Activated naive CD4-positive, alpha-beta T cell treated with anti-CD3 and anti-CD28 coated beads, Interleukin-2, amount 50 U/mL, for 24 hours (primary cell): Measurements from ENCODE around the gene CNPY3.

Source experiments
- H3K27ac Mint-ChIP-seq: one replicate; pipeline ENCODE4 v1.8.0; 2021; ENCODE audit warnings: mild to moderate bottlenecking, mixed read lengths
- H3K27me3 Mint-ChIP-seq: one replicate; pipeline ENCODE4 v1.8.0; 2021; ENCODE audit warnings: mixed read lengths
- H3K36me3 Mint-ChIP-seq: one replicate; pipeline ENCODE4 v1.8.0; 2021; ENCODE audit warnings: mixed read lengths
- H3K4me1 Mint-ChIP-seq: one replicate; pipeline ENCODE4 v1.8.0; 2021; ENCODE audit warnings: mixed read lengths
- H3K4me3 Mint-ChIP-seq: one replicate; pipeline ENCODE4 v1.8.0; 2021; ENCODE audit warnings: mild to moderate bottlenecking, mixed read lengths
- H3K9me3 Mint-ChIP-seq: one replicate; pipeline ENCODE4 v1.8.0; 2021; ENCODE audit warnings: mixed read lengths

Gene CNPY3

DNA sequence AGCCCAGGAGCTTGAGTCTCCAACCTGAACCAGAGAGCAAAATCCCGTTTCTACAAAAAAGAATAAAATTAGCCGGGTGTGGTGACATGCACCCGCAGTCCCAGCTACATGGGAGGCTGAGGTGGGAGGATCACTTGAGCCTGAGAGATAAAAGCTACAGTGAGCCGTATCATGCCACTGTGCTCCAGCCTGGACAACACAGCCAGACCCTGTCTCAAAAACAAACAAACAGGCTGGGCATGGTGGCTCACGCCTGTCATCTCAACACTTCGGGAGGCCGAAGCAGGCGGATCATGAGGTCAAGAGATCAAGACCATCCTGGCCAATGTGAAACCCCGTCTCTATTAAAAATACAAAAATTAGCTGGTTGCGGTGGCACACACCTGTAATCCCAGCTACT lies 24.8 kb upstream of the CNPY3 start:
- no peaks in the 10 kb centered on the region for H3K36me3 Mint-ChIP-seq
- H3K4me3 Mint-ChIP-seq, result no peak overlapping the region
- no peaks in the 10 kb centered on the region for H3K9me3 Mint-ChIP-seq
- H3K27ac Mint-ChIP-seq, result no peak overlapping the region
- H3K4me1 Mint-ChIP-seq, result peaks cover 7% of the 10 kb centered on the region
- no peaks in the 10 kb centered on the region for H3K27me3 Mint-ChIP-seq

DNA sequence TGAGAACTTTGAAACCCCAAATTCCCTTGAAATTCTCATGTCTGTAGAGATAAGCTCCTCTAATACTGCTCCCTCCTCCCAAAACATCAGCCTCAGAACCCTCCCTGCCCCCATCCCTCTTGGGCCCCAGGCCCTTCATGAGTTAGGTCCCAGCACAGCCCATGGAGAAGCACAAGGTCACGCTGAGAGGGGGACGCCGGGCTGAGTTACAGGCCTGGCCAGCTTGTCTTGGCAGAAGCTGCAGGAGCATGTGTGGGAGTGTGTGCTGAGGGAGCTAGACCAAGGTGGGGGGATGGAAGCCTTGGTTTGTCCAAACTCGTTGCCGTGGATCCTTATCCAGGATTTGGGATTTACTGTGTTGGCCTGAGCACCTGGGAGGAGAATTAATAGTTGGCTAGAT lies 21.9 kb upstream of the CNPY3 start:
- Mint-ChIP-seq H3K27me3 (peaks cover 3% of the 10 kb centered on the region), H3K36me3 (no peaks in the 10 kb centered on the region), H3K4me1 (peaks cover 4% of the 10 kb centered on the region), H3K4me3 (no peak overlapping the region), H3K27ac (no peak overlapping the region), H3K9me3 (no peaks in the 10 kb centered on the region)

DNA sequence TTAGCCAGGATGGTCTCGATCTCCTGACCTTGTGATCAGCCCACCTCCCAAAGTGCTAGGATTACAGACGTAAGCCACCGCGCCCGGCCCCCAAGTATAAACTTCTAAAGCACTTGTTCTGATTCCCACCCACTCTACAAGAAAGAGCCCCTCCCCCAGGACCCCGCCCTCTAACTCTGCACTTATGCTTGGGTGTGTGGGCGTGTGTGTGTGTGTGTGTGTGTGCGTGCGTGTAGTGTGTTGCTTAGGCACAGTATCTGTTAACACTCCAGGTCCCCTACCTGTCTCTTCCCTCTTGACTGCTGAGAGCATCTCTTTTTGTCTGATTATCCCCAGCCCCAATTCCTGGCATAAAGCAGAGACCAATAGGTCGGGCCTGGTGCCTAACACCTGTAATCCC lies 19.4 kb upstream of the CNPY3 start:
- no peak overlapping the region for H3K4me3 Mint-ChIP-seq
- H3K9me3 Mint-ChIP-seq, result no peaks in the 10 kb centered on the region
- H3K27ac Mint-ChIP-seq, result no peak overlapping the region
- H3K4me1 Mint-ChIP-seq, result peaks cover 4% of the 10 kb centered on the region
- H3K36me3 Mint-ChIP-seq, result no peaks in the 10 kb centered on the region
- H3K27me3 Mint-ChIP-seq, result peaks cover 6% of the 10 kb centered on the region

DNA sequence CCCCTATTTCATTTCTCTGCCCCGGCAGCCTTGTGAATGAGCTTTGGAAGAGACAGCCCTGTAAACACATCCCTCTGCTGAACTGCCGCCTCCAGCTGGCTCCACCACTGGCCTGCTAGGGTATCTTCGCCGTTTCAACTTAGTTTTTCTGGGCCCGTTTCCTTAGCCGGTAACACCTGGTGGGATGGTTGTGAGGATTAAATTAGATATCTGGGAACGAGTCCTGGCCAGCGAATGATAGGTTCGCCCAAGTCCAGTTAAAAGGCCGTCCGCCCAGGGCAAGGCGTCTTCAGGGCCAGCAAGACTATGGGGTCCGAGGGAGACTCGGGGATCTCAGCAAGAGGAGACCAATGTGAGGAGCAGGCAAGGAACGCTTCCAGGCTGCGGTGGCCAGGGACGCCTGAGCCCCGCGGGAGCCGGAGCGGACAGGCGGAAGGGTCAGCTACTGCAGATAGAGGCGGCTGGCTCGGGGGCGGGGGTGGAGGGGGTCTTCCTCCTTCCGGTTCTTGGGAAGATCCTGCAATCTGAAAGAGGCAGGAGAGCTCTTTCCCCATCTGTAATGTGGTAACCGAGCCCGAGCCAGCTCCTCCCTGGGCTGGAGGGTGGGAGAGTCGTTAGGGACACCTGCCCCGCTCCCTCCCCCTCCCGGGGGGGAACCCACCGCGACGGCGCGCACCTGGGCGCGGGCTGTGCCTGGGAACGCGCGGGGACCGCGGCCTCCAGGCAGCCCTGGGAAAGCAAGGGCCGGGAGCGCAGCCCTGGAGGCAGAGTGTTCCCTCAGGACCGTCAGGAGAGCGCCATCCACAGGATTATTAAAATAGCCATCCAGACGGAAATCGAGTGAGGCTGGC lies 17.9 kb upstream of the CNPY3 start:
- Mint-ChIP-seq H3K27ac (no peak overlapping the region), H3K27me3 (peaks cover 6% of the 10 kb centered on the region), H3K4me3 (peak overlapping the region; percentile 70), H3K9me3 (no peaks in the 10 kb centered on the region), H3K36me3 (no peaks in the 10 kb centered on the region), H3K4me1 (peaks cover 4% of the 10 kb centered on the region)

DNA sequence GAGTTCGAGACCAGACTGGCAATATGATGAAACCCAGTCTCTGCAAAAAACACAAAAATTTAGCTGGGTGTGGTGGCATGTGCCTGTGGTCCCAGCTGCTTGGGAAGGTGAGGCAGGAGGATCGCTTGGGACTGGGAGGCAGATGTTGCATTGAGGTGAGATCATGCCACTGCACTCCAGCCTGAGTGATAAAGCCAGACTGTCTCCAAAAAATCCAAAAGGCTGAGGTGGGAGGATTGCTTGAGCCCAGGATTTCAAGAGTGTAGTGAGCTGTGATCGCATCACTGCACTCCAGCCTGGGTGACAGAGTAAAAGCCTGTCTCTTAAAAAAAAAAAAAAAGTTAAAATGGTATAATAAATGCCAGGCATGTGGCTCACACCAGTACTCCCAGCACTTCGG lies 14.7 kb upstream of the CNPY3 start:
- H3K4me1 Mint-ChIP-seq, result peaks cover 4% of the 10 kb centered on the region
- H3K4me3 Mint-ChIP-seq, result no peak overlapping the region
- H3K36me3 Mint-ChIP-seq, result no peaks in the 10 kb centered on the region
- H3K27me3 Mint-ChIP-seq, result peaks cover 6% of the 10 kb centered on the region
- H3K27ac Mint-ChIP-seq, result no peak overlapping the region
- H3K9me3 Mint-ChIP-seq, result no peaks in the 10 kb centered on the region

DNA sequence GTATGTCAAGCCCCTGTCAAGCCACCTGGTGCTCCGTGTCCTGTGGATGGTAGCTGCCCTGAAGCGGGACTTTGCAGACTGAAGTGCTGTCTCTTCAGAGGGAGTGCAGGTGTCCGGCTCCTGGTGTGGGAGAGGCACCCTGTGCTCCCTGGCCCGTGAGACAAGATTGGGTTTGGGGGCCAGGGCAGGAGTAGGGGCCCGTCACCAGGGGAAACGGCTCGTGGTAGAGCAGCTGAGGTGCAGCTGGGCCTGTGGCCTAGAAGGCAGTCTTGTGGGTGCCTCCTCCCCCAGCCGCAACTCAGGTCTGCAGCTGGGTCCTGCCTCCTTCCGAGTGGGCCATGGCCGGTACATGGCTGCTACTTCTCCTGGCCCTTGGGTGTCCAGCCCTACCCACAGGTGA lies 13.5 kb upstream of the CNPY3 start, which contains the start of gene PTCRA:
TSS of gene PTCRA (plus strand) at position 322 of the 400 bp plus-strand sequence. CDS start at position 339, 17 bp downstream.
- H3K9me3 Mint-ChIP-seq, result no peaks in the 10 kb centered on the region
- H3K27me3 Mint-ChIP-seq, result peaks cover 6% of the 10 kb centered on the region
- H3K27ac Mint-ChIP-seq, result no peak within 1 kb of the TSS
- H3K4me1 Mint-ChIP-seq, result peaks cover 4% of the 10 kb centered on the region
- no peaks in the 10 kb centered on the region for H3K36me3 Mint-ChIP-seq
- H3K4me3 Mint-ChIP-seq, result peak within 1 kb of the TSS; percentile 15

DNA sequence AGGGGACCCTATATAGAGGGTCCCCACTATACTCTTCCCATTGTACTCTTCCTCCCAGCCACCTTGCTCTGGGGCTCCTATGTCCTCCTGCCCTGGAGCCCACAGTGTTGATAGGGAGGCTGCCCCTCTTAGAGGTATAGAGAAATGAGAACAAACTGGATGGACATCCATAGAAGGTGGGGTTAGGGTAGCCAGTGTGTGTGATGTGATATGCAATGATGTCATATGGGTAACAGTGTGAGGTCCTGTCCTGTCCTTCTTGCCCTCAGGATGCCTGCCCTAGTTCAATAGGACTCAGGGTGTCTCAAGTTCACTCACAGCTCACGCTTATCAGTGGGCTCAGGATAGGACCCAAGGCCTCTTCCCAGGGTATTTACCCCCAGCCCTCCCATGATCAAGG lies 13.0 kb upstream of the CNPY3 start:
- Mint-ChIP-seq H3K36me3 (no peaks in the 10 kb centered on the region), H3K27ac (no peak overlapping the region), H3K9me3 (no peaks in the 10 kb centered on the region), H3K4me1 (peaks cover 2% of the 10 kb centered on the region), H3K27me3 (peaks cover 4% of the 10 kb centered on the region), H3K4me3 (no peak overlapping the region)

DNA sequence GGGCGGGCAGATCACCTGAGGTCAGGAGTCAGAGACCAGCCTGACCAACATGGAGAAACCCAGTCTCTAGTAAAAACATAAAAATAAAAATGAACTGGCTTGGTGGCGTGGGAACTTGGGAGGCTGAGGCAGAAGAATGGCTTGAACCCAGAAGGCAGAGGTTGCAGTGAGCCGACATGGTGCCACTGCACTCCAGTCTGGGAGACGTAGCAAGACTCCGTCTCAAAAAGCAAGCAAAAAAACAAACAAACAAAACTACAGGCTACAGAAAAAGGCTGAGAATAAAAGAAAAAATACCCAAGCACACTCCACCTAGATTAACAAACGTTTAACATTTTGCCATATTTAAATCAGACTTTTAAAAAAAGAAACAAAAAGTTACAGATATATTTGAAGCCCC lies 7.5 kb upstream of the CNPY3 start:
- no peak overlapping the region for H3K4me3 Mint-ChIP-seq

DNA sequence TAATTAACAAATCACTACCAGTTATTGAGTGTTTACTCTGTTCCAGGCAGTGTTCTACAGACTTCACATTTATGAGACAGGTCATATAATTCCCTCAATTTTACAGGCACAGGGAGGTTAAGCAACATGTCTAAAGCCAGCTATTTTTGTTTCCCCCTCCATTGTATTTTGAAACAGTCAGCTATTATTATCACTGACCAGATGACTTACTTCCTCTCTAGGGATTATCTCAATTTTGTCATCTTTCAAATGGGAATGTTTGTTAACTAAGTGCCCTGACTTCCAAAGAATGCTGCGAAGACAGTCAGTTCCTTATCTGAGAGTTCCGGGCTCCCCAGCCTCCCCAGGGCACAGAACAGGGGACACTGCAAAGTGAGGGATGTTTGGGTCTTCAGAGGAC lies 5.6 kb upstream of the CNPY3 start:
- H3K27me3 Mint-ChIP-seq, result no peaks in the 10 kb centered on the region
- no peaks in the 10 kb centered on the region for H3K9me3 Mint-ChIP-seq
- H3K36me3 Mint-ChIP-seq, result no peaks in the 10 kb centered on the region
- H3K4me3 Mint-ChIP-seq, result no peak overlapping the region
- H3K27ac Mint-ChIP-seq, result no peak overlapping the region
- H3K4me1 Mint-ChIP-seq, result peaks cover 5% of the 10 kb centered on the region

More for the DNA sequence above, 7.5 kb upstream of the CNPY3 start:
- no peak overlapping the region for H3K27ac Mint-ChIP-seq
- no peaks in the 10 kb centered on the region for H3K36me3 Mint-ChIP-seq
- H3K9me3 Mint-ChIP-seq, result no peaks in the 10 kb centered on the region
- no peaks in the 10 kb centered on the region for H3K27me3 Mint-ChIP-seq
- no peaks in the 10 kb centered on the region for H3K4me1 Mint-ChIP-seq

DNA sequence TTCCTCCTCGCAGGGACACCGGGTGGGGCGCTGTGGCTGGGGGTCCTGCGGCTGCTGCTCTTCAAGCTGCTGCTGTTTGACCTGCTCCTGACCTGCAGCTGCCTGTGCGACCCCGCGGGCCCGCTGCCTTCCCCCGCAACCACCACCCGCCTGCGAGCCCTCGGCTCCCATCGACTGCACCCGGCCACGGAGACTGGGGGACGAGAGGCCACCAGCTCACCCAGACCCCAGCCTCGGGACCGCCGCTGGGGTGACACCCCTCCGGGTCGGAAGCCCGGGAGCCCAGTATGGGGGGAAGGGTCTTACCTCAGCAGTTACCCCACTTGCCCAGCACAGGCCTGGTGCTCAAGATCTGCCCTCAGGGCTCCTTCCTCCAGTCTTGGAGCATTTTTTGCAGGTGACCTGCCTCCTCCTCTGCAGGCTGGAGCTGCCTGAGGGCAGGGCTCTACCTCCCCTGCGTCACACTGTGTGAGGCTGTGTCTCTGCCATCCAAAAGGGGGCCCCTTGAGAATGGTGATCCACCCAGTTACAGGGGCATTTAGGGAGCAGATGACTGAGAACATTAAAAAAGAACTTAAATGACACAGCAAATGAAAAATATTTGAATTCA lies 3.9 kb upstream of the CNPY3 start:
- H3K4me1 Mint-ChIP-seq, result peaks cover 10% of the 10 kb centered on the region
- no peaks in the 10 kb centered on the region for H3K27me3 Mint-ChIP-seq
- no peak overlapping the region for H3K27ac Mint-ChIP-seq
- H3K4me3 Mint-ChIP-seq, result no peak overlapping the region
- peaks cover 3% of the 10 kb centered on the region for H3K36me3 Mint-ChIP-seq
- no peaks in the 10 kb centered on the region for H3K9me3 Mint-ChIP-seq

DNA sequence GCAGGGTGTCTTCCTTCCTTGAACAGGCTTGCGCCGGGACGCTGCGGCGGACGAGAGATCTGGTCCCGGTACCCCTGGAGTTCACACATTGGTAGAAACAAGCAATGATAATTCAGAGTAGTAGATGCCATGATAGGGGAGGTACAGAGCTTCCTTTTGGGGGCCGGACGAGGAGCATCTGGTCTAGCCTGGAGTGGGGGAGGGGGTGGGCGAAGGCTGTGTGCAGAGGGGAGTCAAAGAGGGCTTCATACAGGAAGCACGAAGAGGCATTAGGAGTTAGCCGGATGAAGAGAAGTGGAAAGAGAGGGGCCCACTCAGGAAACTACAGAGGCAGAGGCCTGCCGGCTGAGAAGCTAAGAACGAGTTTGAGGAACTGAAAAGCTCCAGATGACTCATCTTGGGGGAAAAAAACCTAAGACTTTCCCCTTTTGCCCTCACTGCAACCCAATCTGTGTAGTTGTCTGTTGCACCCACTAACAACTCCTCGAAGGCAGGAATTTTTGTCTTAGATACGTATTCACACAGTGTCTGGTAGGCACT lies 611 bp downstream of the CNPY3 start:
- peak overlapping the region; percentile 92 for H3K27ac Mint-ChIP-seq
- no peaks in the 10 kb centered on the region for H3K9me3 Mint-ChIP-seq
- no peaks in the 10 kb centered on the region for H3K27me3 Mint-ChIP-seq
- H3K4me1 Mint-ChIP-seq, result peaks cover 45% of the 10 kb centered on the region
- H3K36me3 Mint-ChIP-seq, result peaks cover 18% of the 10 kb centered on the region
- H3K4me3 Mint-ChIP-seq, result peak overlapping the region; percentile 93

DNA sequence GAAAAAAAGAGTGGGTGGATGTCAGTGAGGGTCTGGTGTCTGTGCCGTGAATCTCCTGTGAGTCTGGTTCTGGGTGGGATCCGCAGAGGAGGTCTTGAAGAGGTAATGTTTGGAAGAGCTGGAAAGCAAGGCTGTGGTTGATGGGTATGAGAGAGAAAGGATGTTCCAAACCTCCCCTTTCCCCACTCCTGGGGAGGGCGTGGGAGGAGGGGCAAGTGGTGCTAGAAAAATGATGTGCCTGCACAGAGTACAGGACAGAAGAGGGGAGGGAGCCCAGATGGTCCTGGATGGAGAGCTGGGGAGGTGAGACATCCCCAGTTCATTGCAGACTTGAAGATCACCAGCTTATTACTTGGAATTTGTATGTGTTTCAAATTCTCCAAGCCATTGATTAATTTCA lies 3.1 kb downstream of the CNPY3 start:
- Mint-ChIP-seq H3K9me3 (no peaks in the 10 kb centered on the region), H3K4me1 (peaks cover 62% of the 10 kb centered on the region)

DNA sequence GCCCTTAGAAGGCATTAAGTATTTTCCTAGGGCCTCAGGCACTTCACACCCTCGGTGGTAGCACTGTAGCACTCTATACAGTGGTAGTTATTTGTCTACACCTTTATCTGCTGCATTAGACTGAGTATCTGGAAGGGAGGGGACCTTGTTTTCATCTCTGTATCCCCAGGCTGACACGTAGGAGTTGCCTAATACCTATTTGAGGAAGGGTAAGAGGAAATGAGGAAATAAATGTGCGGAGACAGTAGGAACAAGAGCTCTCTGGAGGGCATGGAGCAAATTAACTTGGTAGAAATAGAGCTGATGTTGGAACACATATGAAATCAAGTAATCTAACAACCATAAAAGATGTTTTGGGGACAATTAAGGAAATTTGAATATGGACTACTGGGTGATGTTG lies 3.9 kb downstream of the CNPY3 start:
- peaks cover 65% of the 10 kb centered on the region for H3K4me1 Mint-ChIP-seq
- H3K36me3 Mint-ChIP-seq, result peaks cover 27% of the 10 kb centered on the region
- peak overlapping the region; percentile 87 for H3K4me3 Mint-ChIP-seq
- H3K9me3 Mint-ChIP-seq, result no peaks in the 10 kb centered on the region
- no peaks in the 10 kb centered on the region for H3K27me3 Mint-ChIP-seq
- peak overlapping the region; percentile 89 for H3K27ac Mint-ChIP-seq

More for the DNA sequence above, 3.1 kb downstream of the CNPY3 start:
- H3K27ac Mint-ChIP-seq, result peak overlapping the region; percentile 89
- peak overlapping the region; percentile 87 for H3K4me3 Mint-ChIP-seq
- H3K27me3 Mint-ChIP-seq, result no peaks in the 10 kb centered on the region
- peaks cover 23% of the 10 kb centered on the region for H3K36me3 Mint-ChIP-seq

DNA sequence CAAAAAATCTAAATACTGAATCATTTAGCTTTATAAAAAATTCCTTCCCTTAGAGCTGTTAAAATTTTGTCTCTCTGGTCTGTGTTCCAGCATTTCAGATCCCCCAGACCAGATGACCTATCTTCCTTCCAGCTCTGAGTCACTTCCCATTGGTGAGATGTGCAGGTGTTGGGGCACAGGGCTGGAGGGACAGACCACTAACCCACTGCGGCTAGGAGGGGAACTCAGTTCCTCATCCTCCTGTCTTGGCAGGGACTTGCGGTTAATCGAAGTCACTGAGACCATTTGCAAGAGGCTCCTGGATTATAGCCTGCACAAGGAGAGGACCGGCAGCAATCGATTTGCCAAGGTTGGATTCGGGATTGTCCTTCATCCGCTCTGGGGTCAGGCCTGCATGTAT lies 6.0 kb downstream of the CNPY3 start:
- Mint-ChIP-seq H3K4me3 (peak overlapping the region; percentile 26), H3K27me3 (no peaks in the 10 kb centered on the region), H3K9me3 (no peaks in the 10 kb centered on the region), H3K36me3 (peaks cover 24% of the 10 kb centered on the region), H3K4me1 (peaks cover 56% of the 10 kb centered on the region), H3K27ac (peak overlapping the region; percentile 51)

DNA sequence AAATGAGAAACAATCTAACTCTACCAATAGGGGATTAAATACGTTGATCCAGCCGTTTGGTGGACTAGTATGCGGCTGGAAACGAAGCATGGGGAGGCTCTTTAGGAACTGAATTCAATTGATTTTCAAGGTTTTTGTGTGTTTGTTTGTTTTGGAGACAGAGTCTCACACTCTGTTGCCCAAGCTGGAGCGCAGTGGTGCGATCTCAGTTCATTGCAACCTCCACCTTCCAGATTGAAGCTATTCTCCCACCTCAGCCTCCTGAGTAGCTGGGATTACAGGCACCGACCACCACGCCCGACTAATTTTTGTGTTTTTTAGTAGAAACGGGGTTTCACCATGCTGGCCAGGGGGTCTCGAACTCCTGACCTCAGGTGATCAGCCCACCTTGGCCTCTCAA lies 7.1 kb downstream of the CNPY3 start:
- no peaks in the 10 kb centered on the region for H3K9me3 Mint-ChIP-seq
- peaks cover 24% of the 10 kb centered on the region for H3K36me3 Mint-ChIP-seq
- H3K4me1 Mint-ChIP-seq, result peaks cover 47% of the 10 kb centered on the region
- H3K4me3 Mint-ChIP-seq, result no peak overlapping the region
- H3K27me3 Mint-ChIP-seq, result no peaks in the 10 kb centered on the region
- H3K27ac Mint-ChIP-seq, result no peak overlapping the region
